GM10266 (cell line): ENCODE data around the gene RRBP1.
A peak's percentile ranks its signal among the peaks of the same experiment; 100 is the strongest.

Source experiments
- DNase-seq: peaks from one replicate; pipeline ENCODE4 v3.0.0; 2012; ENCODE audit errors: extremely low spot score
- TF ChIP-seq, protein P1 (sequence below): IDR thresholded peaks from 2 replicates; pipeline ENCODE4 v1.5.1; 2012; ENCODE audit warnings: mild to moderate bottlenecking, low read depth; ENCODE audit not compliant: control insufficient read depth, insufficient read depth; ENCODE audit errors: missing control alignments

The RRBP1 gene

DNA sequence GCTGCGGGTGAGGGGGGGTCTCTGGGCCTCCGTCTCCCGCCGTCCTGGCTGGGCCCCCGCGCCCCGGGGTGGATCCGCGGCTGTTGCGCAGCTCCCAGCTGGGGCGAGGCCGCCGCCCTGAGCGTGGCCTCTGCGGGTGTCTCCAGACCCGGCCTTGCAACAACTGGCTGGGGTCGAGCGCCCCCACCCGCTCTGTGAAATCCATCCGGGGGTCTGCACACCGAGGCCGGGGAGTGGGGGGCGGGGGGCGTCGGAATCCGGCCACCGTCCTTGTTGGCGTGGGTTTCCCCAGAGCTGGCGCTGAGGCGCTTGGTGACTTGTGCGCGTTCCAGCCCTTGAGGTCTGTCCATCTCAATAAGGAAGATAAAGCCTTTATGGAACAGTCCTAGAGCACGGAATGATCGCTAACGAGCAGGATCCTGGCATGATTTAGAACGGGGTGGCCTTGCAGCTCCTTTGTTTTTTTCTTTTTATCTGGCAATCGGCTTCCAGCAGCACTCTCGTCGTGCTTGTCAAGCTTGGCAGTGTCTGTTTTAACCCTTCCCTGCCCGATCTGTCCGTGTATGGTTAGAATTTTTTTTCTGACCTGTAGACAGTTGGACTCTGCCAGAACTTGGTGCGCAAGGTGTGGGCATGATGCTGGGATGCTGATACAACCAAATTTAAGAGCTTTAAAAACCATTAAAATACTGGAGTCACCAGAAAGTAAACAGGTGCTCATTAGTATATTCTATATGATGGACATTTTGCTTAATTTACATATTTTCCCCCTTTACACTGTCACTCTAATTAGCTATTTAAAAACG is 111.5 kb downstream of the RRBP1 start:
- TF ChIP-seq, protein P1, sequence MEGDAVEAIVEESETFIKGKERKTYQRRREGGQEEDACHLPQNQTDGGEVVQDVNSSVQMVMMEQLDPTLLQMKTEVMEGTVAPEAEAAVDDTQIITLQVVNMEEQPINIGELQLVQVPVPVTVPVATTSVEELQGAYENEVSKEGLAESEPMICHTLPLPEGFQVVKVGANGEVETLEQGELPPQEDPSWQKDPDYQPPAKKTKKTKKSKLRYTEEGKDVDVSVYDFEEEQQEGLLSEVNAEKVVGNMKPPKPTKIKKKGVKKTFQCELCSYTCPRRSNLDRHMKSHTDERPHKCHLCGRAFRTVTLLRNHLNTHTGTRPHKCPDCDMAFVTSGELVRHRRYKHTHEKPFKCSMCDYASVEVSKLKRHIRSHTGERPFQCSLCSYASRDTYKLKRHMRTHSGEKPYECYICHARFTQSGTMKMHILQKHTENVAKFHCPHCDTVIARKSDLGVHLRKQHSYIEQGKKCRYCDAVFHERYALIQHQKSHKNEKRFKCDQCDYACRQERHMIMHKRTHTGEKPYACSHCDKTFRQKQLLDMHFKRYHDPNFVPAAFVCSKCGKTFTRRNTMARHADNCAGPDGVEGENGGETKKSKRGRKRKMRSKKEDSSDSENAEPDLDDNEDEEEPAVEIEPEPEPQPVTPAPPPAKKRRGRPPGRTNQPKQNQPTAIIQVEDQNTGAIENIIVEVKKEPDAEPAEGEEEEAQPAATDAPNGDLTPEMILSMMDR: peak; percentile 10
- peak; percentile 28 for DNase-seq

- DNase-seq: peak; percentile 94
- TF ChIP-seq, protein P1: no peak
Observed at GRCh38 chr20:17569616-17570346, 112.3 kb downstream of the RRBP1 start, which contains the start of gene DSTN. TSS of gene DSTN (plus strand) at chr20:17570075. CDS start at chr20:17570209, 134 bp downstream.

- DNase-seq: peak; percentile 54
- TF ChIP-seq, protein P1: no peak
Observed at GRCh38 chr20:17568972-17569521, 113.0 kb downstream of the RRBP1 start.

- TF ChIP-seq, protein P1: no peak
Observed at GRCh38 chr20:17568045-17568788, 113.8 kb downstream of the RRBP1 start.

GRCh38 chr20:17566345-17566744 is 115.7 kb downstream of the RRBP1 start:
- DNase-seq: no peak
- TF ChIP-seq, protein P1: no peak

More at GRCh38 chr20:17568045-17568788, 113.8 kb downstream of the RRBP1 start:
- no peak for DNase-seq

- TF ChIP-seq, protein P1: no peak
- no peak for DNase-seq
Observed at GRCh38 chr20:17565169-17565845, 116.7 kb downstream of the RRBP1 start.
